Measurements from ENCODE around the gene FBXL20.

DNA sequence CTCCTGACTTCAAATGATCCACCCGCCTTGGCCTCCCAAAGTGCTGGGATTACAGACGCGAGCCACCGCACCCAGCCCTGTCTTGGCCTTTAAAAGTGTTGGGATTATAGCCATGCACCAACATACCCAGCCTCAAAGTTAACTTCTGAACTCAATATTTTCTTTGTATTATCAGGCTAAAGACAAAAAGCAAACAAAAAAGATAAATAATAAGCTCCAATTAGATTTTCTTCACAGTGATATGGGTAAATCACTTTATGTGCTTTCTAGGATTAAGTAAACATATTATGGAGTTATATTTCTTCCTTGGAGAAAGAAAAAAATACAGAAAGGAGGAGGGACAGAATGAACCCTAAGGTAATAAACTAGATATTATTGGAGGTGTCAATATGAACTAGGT is 74.3 kb downstream of the FBXL20 start:
- TF ChIP-seq CTCF (IDR thresholded peaks at IDR 0.05) (no peak), POLR2A (IDR thresholded peaks at IDR 0.05) (no peak)
